ENCODE measurements around the gene NUCKS1. TPM values are rescaled to one million over a fixed set of nuclear protein-coding genes. Genes with fewer than 3 reads are reported as not detected.

The NUCKS1 gene
- polyA plus RNA-seq, 1 donor: 106 TPM

DNA sequence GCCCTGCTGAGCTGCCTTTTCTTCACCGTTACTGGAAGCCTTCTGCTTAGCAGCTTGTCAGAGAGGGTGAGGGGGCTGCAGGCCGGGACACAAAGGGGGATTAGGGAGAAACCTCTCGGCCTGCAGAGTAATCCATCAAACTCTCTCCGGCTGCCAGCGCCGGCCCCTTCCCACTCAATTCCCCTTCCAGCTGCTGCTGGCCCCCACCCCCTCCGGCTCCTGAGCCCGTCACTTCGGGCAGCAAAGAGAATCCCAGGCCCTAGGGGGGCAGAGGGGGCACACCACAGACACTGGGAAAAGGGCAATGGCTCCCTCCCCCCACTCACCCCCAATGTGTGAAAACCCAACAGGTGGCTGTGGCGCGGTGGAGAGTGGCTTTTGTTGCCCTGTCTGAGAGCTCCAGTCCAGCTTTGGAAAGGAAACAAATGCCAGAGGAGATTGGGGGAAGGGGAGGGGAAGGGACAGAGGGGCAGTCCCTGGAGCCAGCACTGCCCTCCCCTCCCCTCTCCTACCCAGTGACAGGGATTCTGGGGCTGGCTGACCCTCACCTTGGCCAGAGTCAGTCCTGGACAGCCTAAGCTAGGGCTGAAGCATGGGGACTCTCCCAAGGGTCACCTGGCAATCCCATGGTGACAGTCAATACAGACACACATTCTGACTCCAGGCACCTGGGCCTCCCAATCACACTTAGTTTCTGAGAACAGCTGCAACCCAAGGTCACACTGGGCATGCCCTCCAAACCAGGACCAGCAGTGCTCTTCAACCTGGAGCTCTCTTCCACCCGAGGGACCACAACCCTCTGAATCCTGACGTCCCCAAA is 79.2 kb downstream of the NUCKS1 start:
- H3K27ac ChIP-seq (ENCODE audit: low read length): no peak overlapping the region
- no peak overlapping the region for H3K4me3 ChIP-seq (ENCODE audit: low read length)
- H3K9me3 ChIP-seq (ENCODE audit: control insufficient read depth, low read depth, low read length): no peaks in the 10 kb centered on the region
- peaks cover 88% of the 10 kb centered on the region for H3K4me1 ChIP-seq (ENCODE audit: control insufficient read depth, insufficient read depth, low read length)
- no peak for DNase-seq
- WGBS (ENCODE audit: insufficient coverage, low lambda C conversion rate): no CpG with 5 or more reads among the region's 13 CpGs
- H3K36me3 ChIP-seq (ENCODE audit: control insufficient read depth, insufficient read depth, low read length): peaks cover 4% of the 10 kb centered on the region
- no peaks in the 10 kb centered on the region for H3K27me3 ChIP-seq (ENCODE audit: control insufficient read depth, insufficient read depth, low read length)

DNA sequence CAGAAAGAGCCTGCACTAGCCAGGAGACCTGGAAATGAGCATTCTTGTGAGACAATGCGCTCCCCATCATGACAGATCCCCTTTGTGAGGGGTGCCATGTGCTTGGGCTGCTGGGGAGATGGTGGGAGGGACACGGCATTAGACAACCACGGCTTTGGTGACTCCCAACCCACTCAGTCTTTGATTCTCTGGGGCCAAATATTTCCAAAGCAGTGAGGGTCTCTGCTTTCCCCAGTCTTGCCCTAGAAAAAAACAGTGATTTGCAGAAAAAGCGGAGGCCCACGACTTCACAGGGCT is 79.9 kb downstream of the NUCKS1 start:
- Histone ChIP-seq H3K4me1 (ENCODE audit: control insufficient read depth, insufficient read depth, low read length) (peaks cover 88% of the 10 kb centered on the region), H3K4me3 (ENCODE audit: low read length) (no peak overlapping the region), H3K27ac (ENCODE audit: low read length) (no peak overlapping the region), H3K27me3 (ENCODE audit: control insufficient read depth, insufficient read depth, low read length) (no peaks in the 10 kb centered on the region), H3K9me3 (ENCODE audit: control insufficient read depth, low read depth, low read length) (no peaks in the 10 kb centered on the region), H3K36me3 (ENCODE audit: control insufficient read depth, insufficient read depth, low read length) (peaks cover 4% of the 10 kb centered on the region)
- DNase-seq: no peak
- no CpG with 5 or more reads among the region's 5 CpGs for WGBS (ENCODE audit: insufficient coverage, low lambda C conversion rate)

DNA sequence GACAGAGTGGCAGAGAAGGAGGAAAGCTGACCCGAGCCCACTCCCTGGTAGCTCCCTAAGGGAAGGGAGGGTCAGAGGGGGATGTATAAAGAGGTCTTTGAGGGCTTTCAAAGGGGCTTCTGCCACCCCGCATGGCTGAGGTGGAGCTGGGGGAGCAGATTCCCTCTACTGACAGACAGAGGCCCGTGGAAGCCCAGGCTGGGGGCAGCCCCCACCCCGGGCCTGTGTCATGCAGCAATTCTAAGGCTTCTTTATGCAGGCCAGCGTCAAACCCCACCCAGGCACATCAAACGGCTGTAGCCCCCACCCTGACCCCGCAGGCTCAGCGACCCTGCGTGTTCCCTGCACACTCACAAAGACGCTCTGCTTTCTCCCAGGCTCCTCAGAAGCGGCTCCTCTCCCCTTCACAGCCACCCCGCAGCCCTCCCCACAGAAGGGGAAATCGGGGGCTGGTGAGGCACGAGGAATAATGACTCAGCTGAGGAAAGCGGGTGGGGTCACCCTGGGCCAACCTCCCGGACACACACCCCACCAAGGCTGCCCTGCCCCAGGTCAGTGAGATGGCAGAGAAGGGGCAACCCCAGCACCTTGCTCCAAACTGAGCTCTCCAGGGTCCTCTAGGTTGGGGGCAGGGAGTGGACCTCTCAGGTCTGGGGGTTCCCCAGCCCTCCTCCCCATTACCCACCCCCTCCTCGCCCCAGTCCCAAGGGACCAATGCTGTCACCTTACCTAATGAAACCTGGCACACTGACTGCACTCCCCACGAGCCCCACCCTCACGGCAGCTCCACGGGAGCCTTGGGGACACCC is 80.4 kb downstream of the NUCKS1 start:
- H3K27ac ChIP-seq (ENCODE audit: low read length): no peak overlapping the region

DNA sequence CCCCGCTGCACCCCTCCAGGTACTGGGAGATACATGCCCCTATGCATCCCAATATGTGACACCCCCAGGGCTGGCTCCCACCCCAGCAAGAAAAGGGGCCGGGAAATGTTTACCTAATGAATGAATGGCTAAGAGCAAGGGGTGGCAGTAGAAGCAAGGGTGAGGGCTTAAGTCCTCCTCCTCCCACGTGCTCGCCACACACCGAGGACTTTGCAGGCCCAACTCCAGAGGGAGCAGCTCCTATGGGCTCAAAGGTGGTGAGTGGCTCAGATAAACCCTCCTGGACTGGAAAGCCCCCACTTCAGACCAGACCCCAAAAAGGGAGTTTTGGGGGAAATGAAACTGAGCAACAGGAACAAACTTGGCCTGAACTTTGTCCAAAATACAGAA is 81.0 kb downstream of the NUCKS1 start:
- H3K27ac ChIP-seq (ENCODE audit: low read length): no peak overlapping the region
- no peaks in the 10 kb centered on the region for H3K27me3 ChIP-seq (ENCODE audit: control insufficient read depth, insufficient read depth, low read length)
- no CpG with 5 or more reads among the region's 5 CpGs for WGBS (ENCODE audit: insufficient coverage, low lambda C conversion rate)
- no peak overlapping the region for H3K4me3 ChIP-seq (ENCODE audit: low read length)
- no peaks in the 10 kb centered on the region for H3K9me3 ChIP-seq (ENCODE audit: control insufficient read depth, low read depth, low read length)
- DNase-seq: peak in 1 of 2 donors; percentile 65
- peaks cover 2% of the 10 kb centered on the region for H3K36me3 ChIP-seq (ENCODE audit: control insufficient read depth, insufficient read depth, low read length)
- H3K4me1 ChIP-seq (ENCODE audit: control insufficient read depth, insufficient read depth, low read length): peaks cover 89% of the 10 kb centered on the region

More for the DNA sequence above, 80.4 kb downstream of the NUCKS1 start:
- Histone ChIP-seq H3K9me3 (ENCODE audit: control insufficient read depth, low read depth, low read length) (no peaks in the 10 kb centered on the region), H3K4me1 (ENCODE audit: control insufficient read depth, insufficient read depth, low read length) (peaks cover 88% of the 10 kb centered on the region), H3K4me3 (ENCODE audit: low read length) (no peak overlapping the region), H3K27me3 (ENCODE audit: control insufficient read depth, insufficient read depth, low read length) (no peaks in the 10 kb centered on the region), H3K36me3 (ENCODE audit: control insufficient read depth, insufficient read depth, low read length) (peaks cover 4% of the 10 kb centered on the region)
- no CpG with 5 or more reads among the region's 20 CpGs for WGBS (ENCODE audit: insufficient coverage, low lambda C conversion rate)
- DNase-seq: peak in 1 of 2 donors; percentile 30

DNA sequence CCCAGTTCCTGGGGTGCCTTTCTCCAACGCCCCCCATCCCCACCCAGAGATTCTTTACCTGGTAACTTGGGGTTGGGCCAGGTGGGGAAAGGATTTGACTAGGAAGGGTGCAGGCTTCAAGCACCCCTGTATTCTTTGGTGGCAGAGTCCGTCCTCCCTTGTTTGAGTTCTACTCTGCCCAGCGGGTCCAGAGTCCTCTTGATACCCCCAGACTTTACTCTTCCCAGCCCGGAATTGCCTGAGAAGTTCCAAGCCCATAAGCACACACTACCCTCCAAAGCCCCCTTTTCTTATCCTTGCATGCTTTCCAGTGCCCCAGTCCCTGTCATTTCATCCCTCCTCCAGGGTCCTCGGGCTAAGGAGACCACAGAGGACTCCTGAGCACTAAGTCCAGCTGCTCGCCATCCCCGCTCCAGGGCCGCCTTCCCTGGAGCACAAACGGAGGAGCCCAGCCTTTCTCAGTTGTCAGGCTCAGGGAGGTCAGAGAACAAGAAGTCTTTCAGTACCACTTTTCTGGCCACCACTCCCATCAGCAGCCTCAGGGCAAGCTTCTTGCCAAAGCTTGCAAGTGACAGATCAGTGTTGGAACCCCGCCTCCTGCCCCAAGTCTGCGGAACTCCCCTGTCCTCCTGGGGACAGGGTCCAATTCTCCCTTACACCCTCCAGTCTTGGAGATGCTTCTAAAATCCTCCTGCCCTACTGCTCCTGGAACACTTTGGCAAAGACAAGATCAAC is 81.9 kb downstream of the NUCKS1 start:
- Histone ChIP-seq H3K4me3 (ENCODE audit: low read length) (no peak overlapping the region), H3K4me1 (ENCODE audit: control insufficient read depth, insufficient read depth, low read length) (peaks cover 80% of the 10 kb centered on the region), H3K27me3 (ENCODE audit: control insufficient read depth, insufficient read depth, low read length) (no peaks in the 10 kb centered on the region), H3K9me3 (ENCODE audit: control insufficient read depth, low read depth, low read length) (no peaks in the 10 kb centered on the region), H3K27ac (ENCODE audit: low read length) (no peak overlapping the region), H3K36me3 (ENCODE audit: control insufficient read depth, insufficient read depth, low read length) (peaks cover 8% of the 10 kb centered on the region)
- peak in 1 of 2 donors; percentile 53 for DNase-seq
- no CpG with 5 or more reads among the region's 11 CpGs for WGBS (ENCODE audit: insufficient coverage, low lambda C conversion rate)

DNA sequence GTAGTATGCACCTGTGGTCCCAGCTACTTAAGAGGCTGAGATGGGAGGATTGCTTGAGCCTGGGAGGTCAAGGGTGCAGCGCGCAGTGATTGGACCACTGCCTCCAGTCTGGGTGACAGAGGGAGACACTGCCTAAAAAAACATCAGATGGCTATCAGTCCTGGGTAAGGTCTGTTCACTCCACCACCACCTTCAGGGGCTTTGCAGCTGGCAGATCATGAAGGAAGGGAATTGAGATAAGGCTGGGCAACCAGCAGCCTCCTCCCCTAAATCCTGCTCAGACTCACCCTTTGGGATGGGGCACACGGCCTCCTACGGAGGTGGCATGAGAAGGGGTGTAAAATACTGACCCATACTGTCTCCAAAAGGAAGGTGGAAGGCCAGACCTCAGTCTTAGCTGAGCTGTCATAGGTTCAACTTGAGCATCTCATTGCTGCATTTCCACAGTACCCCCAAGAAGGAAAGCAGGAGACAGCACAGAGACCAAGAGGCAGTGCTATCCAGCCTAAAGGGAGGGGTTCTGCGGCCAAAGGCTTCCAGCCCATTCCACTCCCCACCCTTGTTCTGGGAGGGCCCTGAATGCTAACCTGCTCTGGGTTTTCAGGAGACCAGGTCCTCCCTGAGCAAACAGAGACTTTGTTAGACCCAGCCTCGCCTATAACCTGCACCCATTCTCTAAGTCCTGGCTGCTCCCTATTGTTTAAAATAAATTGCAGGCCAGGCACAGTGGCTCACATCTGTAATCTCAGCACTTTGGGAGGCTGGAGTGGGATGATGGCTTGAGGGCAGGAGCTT is 83.4 kb downstream of the NUCKS1 start:
- no peak for DNase-seq

DNA sequence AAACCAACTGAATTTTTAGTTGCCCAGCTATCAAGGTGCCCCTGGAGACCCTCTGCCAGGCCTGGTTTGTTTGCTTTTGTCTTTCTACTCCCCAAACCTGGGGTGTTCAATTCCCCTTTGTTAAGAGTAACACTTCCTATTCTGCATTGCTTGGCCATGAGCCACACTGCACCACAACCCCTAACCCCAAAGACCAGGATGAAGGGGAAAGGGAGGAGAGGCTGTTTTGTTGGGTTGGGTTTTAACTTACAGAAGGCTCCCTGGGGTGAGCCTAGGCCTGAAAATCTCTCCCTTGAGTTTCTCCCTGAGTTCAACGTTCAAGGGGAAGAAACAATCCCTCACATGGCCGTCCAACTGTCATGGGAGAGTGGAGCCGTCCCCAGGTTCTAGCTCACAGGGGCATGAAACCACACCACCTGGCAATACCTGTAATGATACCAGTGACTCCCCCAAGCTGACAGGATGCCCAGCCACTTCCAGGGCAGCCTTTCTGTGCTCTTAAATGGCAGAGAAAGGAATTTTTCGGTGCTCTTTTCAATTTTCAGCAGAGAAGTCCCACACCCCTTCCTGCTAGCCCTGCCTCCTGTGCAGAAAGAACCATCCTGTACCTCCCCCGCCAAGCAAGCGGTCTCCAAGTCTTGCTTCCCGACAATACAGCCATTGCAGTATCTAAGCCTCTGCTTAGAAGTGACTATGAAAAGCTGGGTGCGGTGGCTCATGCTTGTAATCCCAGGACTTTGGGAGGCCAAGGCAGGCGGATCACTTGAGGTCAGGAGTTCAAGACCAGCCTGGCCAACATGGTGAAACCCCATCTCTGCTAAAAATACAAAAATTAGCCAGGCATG is 84.6 kb downstream of the NUCKS1 start:
- H3K9me3 ChIP-seq (ENCODE audit: control insufficient read depth, low read depth, low read length): no peaks in the 10 kb centered on the region
- H3K27ac ChIP-seq (ENCODE audit: low read length): peak overlapping the region; percentile 16
- peaks cover 57% of the 10 kb centered on the region for H3K4me1 ChIP-seq (ENCODE audit: control insufficient read depth, insufficient read depth, low read length)
- no peak overlapping the region for H3K4me3 ChIP-seq (ENCODE audit: low read length)
- H3K36me3 ChIP-seq (ENCODE audit: control insufficient read depth, insufficient read depth, low read length): peaks cover 22% of the 10 kb centered on the region
- no peaks in the 10 kb centered on the region for H3K27me3 ChIP-seq (ENCODE audit: control insufficient read depth, insufficient read depth, low read length)
- no CpG with 5 or more reads among the region's 9 CpGs for WGBS (ENCODE audit: insufficient coverage, low lambda C conversion rate)
- peak in 1 of 2 donors; percentile 54 for DNase-seq

More for the DNA sequence above, 83.4 kb downstream of the NUCKS1 start:
- Histone ChIP-seq H3K27ac (ENCODE audit: low read length) (no peak overlapping the region), H3K4me1 (ENCODE audit: control insufficient read depth, insufficient read depth, low read length) (peaks cover 67% of the 10 kb centered on the region), H3K9me3 (ENCODE audit: control insufficient read depth, low read depth, low read length) (no peaks in the 10 kb centered on the region), H3K36me3 (ENCODE audit: control insufficient read depth, insufficient read depth, low read length) (peaks cover 21% of the 10 kb centered on the region), H3K27me3 (ENCODE audit: control insufficient read depth, insufficient read depth, low read length) (no peaks in the 10 kb centered on the region), H3K4me3 (ENCODE audit: low read length) (no peak overlapping the region)
- no CpG with 5 or more reads among the region's 6 CpGs for WGBS (ENCODE audit: insufficient coverage, low lambda C conversion rate)

DNA sequence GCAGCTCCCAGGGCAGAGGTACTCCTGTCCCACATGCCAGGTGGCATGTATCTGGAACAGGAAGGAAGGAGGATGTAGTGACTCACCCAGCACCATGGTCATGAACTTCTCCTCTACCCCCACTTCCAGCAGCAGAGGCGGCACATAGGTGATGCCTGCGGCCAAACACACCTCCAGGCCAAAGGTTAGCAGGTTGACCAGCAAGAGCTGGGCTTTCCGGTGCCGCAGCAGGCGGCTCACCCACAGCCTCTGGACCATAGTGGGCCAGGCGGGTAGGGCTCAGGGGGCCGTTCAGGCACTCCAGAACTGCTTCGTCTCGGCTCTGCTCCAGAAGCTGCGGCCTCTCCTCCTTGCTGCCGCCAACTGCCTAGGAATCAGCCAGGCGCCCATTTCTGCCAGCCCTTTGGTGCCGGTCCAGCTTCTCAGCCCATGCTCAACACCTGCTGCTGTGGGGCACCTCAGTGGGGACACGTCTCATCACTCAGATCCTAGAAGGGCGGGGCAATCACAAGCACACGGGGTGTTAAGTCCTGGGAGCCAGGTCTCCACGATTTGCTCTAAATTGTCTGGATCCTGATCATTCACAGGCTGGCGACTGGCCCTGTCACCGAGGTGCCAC is 85.5 kb downstream of the NUCKS1 start:
- no peaks in the 10 kb centered on the region for H3K9me3 ChIP-seq (ENCODE audit: control insufficient read depth, low read depth, low read length)
- H3K4me1 ChIP-seq (ENCODE audit: control insufficient read depth, insufficient read depth, low read length): peaks cover 50% of the 10 kb centered on the region
- peaks cover 22% of the 10 kb centered on the region for H3K36me3 ChIP-seq (ENCODE audit: control insufficient read depth, insufficient read depth, low read length)
- H3K27ac ChIP-seq (ENCODE audit: low read length): no peak overlapping the region
- H3K4me3 ChIP-seq (ENCODE audit: low read length): no peak overlapping the region
- H3K27me3 ChIP-seq (ENCODE audit: control insufficient read depth, insufficient read depth, low read length): no peaks in the 10 kb centered on the region
- WGBS (ENCODE audit: insufficient coverage, low lambda C conversion rate): no CpG with 5 or more reads among the region's 19 CpGs
- peak in 1 of 2 donors; percentile 35 for DNase-seq

DNA sequence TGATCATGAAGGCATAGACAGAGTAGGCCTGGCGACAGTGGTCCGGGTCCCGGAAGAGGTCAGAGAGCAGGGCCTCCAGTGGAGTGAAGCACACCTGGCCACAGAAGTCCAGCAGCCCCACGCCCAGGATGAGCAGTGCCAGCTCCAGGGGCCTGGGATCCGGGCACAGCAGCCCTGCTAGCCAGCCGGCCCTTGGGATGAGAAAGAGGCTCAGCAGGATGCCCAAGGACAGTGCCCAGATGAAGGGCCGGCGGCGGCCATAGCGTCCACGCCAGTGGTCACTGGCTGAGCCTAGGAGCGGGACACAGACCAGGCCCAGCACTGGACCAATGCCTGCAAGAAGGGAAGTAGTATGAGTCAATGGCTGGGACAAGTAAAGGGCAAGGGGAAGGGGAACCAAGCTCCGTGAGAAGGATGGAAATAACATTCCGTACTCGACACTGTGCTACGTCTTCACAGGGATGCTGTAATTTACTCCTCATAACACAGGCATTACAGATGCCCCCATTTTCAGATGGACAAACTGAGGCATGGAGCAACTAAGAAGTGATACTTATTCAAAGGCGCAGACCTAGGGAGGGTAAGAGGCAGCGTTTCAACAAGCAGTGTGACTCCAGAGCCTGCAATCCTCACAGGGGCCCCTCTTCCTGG is 86.6 kb downstream of the NUCKS1 start:
- 80% methylated on average over 1 of the region's 18 CpGs for WGBS (ENCODE audit: insufficient coverage, low lambda C conversion rate)
- H3K4me1 ChIP-seq (ENCODE audit: control insufficient read depth, insufficient read depth, low read length): peaks cover 41% of the 10 kb centered on the region
- no peak for DNase-seq
- H3K4me3 ChIP-seq (ENCODE audit: low read length): no peak overlapping the region
- H3K27me3 ChIP-seq (ENCODE audit: control insufficient read depth, insufficient read depth, low read length): no peaks in the 10 kb centered on the region
- H3K9me3 ChIP-seq (ENCODE audit: control insufficient read depth, low read depth, low read length): no peaks in the 10 kb centered on the region
- no peak overlapping the region for H3K27ac ChIP-seq (ENCODE audit: low read length)
- H3K36me3 ChIP-seq (ENCODE audit: control insufficient read depth, insufficient read depth, low read length): peaks cover 26% of the 10 kb centered on the region

Data from large intestine (tissue), 3 donors.